GM19240 (cell line): ENCODE results near the gene ARID5B.

Source experiments
- DNase-seq: peaks from one replicate; pipeline ENCODE4 v3.0.0; 2011; ENCODE audit warnings: low spot score; ENCODE audit not compliant: insufficient read length

ARID5B gene

DNA sequence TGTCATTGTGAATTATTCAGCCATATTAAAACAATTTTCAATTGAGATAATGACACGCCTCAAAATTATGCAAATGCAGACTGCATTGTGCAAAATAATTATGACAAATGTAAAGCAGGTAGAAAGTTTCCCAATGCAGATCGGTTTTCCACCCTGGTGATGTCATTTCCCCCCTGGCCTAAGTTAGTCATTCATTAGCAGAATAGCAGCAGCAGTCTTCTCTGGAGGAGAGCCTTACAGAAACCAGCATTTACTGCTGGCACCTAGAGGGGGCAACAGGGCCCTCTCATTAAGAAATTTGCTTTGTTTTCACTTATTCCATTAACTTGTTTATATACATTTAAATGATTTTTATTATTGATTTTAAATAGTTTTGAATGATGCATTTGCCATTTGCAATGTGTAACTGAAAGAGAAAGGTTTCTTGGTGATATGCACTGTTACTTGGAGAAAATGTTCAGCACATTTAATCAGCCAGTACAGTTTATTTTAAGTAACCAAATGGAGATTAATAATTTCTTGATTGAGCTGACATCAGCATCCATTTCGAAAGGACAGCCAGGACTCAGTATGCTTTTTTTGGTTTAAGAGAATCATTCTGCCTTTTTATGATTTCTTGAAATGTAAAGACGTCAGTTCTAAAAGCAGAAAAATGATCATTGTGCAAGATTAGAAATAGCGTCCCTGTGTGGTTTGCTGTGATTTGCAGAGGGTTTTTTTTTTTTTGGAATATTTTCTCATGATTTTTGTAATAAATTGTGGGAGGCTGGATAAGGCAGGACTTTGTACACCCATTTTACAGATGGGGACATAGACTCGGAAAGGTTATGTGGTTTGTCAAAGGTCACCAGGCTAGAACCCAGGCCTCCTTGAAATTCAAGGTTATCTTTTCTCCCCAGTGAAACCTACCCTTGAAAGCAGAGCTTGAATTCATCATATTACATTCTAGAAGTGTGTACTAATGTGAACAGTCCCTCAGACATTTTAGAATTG lies 3.5 kb downstream of the ARID5B start:
- no peak for DNase-seq

DNA sequence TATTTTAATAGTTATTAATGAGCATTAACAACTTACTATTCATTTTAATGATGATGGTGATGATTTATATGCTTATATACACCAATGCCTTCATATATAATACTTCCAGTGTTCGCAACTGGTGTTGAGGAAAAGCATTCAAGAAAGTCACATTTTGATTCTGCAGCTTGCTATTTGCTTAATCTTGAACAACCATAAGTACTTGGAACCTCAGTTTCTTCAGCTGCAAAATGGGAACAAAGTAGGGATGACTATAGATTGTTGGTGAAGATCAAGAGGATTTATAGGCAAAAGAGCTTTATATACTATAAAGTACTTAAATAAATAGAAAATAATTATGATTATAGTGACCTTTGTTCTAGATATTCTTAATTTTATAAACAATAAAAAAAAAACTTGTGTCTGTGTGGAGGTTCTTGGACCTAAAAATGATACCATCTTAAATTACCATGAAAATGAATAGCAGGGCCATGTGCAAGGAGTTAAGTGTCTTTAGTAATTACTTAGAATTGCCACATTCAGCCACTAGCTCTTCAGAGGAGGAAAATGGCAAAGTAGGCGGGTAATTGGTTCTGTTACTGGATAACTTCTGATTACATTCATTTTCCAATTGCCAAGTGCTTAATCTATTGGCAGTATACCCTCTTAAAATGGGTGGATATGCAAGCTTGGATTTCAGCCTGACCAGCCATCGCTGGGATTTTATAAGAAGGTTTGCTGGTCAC lies 4.5 kb downstream of the ARID5B start:
- no peak for DNase-seq

DNA sequence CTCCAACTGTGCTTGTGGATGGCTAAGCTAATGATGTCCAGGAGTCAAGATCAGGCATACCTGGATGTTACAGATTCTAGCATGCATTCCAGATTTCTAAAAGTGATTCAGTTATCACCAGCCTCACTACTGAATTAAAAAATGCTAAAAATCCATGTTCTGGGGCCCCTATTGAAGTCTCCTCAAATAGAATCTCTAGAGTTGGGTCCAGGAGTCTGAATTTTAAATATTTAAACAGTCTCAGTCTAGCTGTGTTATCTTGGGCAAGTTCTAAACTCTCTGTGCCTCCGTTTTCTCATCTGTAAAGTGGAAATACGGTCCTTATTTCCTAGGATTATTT lies 5.0 kb downstream of the ARID5B start:
- DNase-seq: no peak

DNA sequence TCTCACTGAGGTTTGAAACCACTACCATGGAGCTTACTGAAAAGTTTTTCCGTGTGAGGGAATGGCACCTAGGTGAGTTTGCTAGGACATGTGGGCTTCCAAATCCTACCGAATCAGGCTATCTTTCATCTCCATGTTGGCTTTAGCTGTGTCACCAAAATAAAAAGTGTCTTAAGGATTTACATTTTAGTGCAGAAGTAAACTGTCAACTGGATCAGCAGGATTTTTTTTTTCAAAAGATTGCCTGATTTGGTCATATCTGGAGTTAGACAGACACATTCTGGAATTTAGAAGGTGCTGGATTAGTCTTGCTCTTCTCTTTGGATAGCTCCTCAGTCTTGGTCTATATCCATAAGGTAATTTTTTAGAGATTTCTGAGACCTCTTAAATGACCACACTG lies 5.5 kb downstream of the ARID5B start:
- DNase-seq: no peak

DNA sequence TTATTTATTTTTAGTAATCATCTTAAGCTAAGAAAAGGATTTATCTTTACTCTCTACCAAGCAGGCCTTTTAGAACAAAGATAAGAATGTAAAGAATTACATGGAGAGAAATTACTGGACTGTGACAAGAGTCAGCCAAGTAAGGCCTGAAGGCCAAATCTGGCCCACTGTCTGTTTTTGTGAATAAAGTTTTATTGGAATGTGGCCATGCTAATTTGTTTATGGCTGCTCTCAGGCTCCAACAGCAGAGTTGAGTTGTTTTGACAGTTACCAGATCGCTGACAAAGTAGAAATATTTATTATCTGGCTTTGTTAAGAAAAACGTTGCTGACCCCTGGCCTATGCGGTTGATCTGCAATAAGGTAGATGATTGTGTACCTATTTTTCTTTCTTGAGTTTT lies 6.1 kb downstream of the ARID5B start:
- no peak for DNase-seq

GRCh38 chr10:61910226-61910805 lies 8.8 kb downstream of the ARID5B start:
- no peak for DNase-seq

DNA sequence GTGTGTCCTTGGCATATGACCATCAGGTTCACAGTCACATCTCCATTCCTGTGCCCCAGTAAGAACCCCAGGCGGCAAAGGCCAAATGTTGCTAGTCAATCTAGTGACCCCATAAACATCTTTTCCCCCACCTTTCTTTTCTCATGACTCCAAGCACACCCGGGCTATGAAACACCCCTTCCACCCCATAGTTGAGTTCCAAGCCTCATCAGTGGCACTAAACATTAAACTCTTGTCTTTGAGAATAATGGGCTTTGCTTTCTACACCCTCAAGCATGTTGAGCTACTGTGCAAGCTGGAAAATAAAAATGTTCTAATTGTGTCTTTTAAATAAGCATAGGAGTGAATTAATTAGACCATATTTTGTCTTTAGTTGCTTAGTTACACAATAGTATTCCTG lies 9.4 kb downstream of the ARID5B start:
- no peak for DNase-seq

GRCh38 chr10:61911425-61911824 lies 9.9 kb downstream of the ARID5B start:
- no peak for DNase-seq

GRCh38 chr10:61912981-61913380 lies 11.5 kb downstream of the ARID5B start:
- no peak for DNase-seq

DNA sequence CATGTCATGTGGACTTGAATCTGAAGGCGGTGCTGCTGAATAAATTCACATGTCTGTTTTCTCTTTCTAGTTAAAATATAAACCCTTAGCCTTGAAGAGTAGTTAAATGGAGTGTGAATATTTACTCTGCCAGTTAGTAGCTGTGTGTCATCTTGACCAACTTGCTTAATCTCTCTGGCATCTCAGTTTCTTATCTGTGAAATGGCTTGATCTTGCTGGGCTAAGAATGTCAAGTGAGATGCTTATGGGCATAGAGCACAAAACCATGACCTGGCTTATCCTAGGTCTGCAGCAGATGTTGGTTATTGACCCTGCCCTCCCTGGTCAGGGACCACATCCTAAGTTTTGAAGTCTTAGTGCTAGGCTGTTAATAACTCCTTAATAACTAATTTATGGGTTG lies 16.6 kb downstream of the ARID5B start:
- no peak for DNase-seq

- DNase-seq: no peak
These were observed 17.5 kb downstream of the ARID5B start for GRCh38 chr10:61918989-61919388.

DNA sequence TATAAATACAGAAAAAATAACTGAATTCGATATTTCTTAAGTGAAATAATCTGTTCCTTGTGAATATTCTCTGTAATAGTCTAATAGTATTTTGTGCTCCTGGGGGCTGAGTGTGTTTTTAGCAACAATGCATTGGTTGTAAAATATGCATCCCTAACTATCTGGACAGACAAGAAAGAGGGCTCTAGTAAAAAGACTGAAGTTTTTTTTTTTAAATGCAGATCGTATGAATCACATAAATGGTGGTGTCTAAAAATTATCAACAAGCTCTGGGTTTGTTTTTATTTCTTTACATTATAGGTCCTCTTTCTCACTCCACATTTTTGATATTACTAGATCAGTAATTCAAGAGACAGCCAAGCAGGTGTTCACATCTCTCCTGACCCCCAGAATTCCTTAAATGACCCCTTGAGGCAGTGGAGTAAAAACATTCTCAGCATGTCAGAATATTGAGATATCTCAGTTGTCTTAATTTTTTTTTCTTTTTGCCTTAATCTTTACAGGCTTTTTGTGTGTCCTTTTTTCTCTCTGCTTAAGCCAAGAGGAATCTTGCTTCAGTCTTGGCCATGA lies 18.2 kb downstream of the ARID5B start:
- no peak for DNase-seq

DNA sequence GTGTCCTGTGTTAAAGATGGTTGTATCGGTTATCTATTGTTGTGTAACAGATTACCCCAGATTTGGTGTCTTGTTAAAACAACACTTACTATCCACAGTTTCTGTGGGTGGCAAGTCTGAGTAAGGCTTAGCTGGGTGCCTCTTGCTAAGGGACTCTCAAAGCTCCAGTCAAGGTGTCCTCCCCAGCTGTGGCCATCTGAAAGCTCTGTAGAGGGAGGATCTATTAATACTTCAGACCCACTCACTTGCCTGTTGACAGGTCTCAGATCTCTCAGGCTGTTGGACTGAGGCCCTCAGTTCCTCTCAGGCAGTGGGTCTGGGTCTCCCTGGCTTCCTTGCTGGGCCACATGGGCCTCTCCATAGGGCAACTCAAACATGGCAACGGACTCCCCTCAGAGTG lies 19.6 kb downstream of the ARID5B start:
- DNase-seq: no peak

GRCh38 chr10:61923210-61923949 lies 21.9 kb downstream of the ARID5B start:
- DNase-seq: no peak

- no peak for DNase-seq
These were observed 22.4 kb downstream of the ARID5B start for GRCh38 chr10:61923950-61924274.

GRCh38 chr10:61929555-61929954 lies 28.1 kb downstream of the ARID5B start:
- no peak for DNase-seq

DNA sequence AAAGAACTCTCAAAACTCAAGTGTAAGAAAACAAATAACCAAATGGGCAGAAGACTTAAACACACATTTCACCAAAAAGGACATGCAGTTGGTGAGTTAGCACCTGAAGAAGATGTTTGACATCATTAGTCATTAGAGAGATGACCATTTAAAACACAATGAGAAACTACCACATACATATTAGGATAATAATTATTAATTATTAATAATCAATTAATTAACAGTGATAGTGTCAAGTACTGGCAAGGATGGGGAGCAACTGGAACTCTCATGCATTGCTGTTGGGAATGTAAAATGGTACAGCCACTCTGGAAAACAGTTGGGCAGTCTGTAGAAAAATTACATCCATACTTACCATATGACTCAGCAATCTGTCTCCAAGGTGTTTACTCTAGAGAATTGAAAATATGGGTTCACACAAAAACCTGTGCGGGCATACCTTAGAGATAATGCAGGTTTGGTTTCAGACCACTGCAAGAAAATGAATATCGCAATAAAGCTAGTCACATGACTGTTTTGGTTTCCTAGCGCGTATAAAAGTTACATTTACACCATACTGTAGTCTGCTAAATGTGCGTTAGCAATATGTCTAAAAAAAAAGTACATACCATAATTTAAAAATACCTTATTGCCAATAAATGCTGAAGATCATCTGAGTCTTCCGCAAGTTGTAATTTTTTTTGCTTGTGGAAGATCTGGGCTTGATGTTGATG lies 30.3 kb downstream of the ARID5B start:
- no peak for DNase-seq

DNA sequence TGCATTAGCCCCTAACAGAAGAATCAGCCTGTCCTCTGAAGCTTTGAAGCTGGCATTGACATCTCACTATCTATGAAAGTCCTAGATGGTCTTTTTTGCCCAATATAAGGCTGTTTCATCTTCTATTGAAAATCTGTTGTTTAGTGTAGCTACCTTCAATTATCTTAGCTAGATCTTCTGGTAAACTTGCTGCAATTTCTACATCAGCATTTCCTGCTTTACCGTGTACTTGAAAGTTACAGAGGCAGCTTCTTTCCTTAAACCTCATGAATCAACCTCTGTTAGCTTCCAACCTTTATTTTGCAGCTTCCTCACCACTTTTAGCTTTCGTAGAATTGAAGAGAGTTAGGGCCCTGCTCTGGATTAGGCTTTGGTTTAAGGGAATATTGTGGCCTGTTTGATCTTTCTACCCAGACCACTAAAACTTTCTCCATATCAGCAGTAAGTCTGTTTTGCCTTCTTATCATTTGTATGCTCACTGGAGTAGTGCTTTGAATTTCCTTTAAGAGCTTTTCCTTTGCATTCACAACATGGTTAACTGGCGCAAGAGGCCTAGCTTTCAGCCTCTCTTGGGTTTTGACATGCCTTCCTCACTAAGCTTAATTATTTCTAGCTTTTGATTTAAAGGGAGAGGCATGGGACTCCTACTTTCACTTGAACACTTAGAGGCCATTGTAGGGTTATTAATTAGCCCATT lies 32.5 kb downstream of the ARID5B start:
- no peak for DNase-seq

GRCh38 chr10:61935077-61935476 lies 33.6 kb downstream of the ARID5B start:
- no peak for DNase-seq

DNA sequence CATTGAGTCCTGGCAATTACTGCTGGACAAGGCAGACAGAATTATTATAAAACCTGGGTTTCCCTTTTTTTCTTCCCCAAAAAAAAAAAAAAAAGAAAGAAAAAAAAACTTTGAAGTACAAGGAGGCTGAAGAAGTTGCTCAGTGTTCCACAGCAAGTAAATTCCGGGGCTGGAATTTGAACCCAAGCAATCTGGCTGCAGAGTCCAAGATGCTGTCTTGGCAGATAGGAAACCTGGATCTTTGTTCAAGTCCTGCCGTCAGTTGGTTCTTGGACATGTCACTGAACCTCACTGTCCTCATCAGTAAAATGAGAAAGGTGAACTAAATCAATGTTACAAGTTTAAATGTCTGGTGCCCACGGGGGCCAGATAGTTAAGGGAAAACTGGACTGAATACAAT lies 35.3 kb downstream of the ARID5B start:
- no peak for DNase-seq
